ENCODE measurements around the gene GREM2. TPM values are rescaled to one million over a fixed set of nuclear protein-coding genes. Genes with fewer than 3 reads are reported as not detected.

GREM2 gene
- total and polyA plus RNA-seq, 2 donors (not counting 3 experiments of a cell fraction or from before 2014, with no cell fraction given) = not detected

GRCh38 chr1:240635466-240636256 lies 23.7 kb upstream of the GREM2 start:
- Histone ChIP-seq H3K36me3 (ENCODE audit: control insufficient read depth in 2 of 2, extremely low read depth in 1 of 2, insufficient read depth in 2 of 2, low read length in 2 of 2) (no peaks in the 10 kb centered on the region), H3K4me2 (ENCODE audit: insufficient read depth, low read length) (no peak overlapping the region), H3K27ac (ENCODE audit: insufficient read depth, low read depth, low read length) (no peak overlapping the region), H3K79me2 (ENCODE audit: control insufficient read depth, insufficient read depth, low read length) (no peaks in the 10 kb centered on the region), H3K27me3 (ENCODE audit: control insufficient read depth in 2 of 2, insufficient read depth in 2 of 2, low read length in 2 of 2) (no peaks in the 10 kb centered on the region), H2AFZ (ENCODE audit: low read depth, low read length) (no peak overlapping the region), H3K9ac (replicated peaks; ENCODE audit: extremely low read depth, insufficient read depth, low read length) (no peak overlapping the region), H3K4me1 (ENCODE audit: control insufficient read depth, extremely low read depth, insufficient read depth, low read length) (no peaks in the 10 kb centered on the region), H3K9me3 (replicated peaks; ENCODE audit: control insufficient read depth, insufficient read depth, low read length) (peaks cover 6% of the 10 kb centered on the region), H4K20me1 (replicated peaks; ENCODE audit: control insufficient read depth, extremely low read depth, insufficient read depth, low read length) (no peaks in the 10 kb centered on the region), H3K9me1 (replicated peaks; ENCODE audit: control insufficient read depth, extremely low read depth, insufficient read depth, low read length) (no peaks in the 10 kb centered on the region), H3K4me3 (replicated peaks in 1 of 3; ENCODE audit: insufficient read depth in 1 of 3, low read depth in 1 of 3, low read length in 3 of 3) (no peak overlapping the region)
- BruUV-seq (replicated peaks) = no TSS peak
- FAIRE-seq (no peak), DNase-seq (ENCODE audit: low read depth, low spot score) (no peak)
- TF ChIP-seq CTCF (IDR thresholded peaks at IDR 0.05; ENCODE audit: extremely low read depth in 1 of 2, insufficient read depth in 1 of 2, low read depth in 1 of 2, low read length in 2 of 2) = no peak
- no peak for TF ChIP-seq MAX (IDR thresholded peaks at IDR 0.05; ENCODE audit: insufficient read depth, insufficient read length)
- no peak for TF ChIP-seq POLR2AphosphoS5 (IDR thresholded peaks at IDR 0.05; ENCODE audit: insufficient read depth, low read depth, low read length)
- no peak for TF ChIP-seq GATA2 (IDR thresholded peaks at IDR 0.05; ENCODE audit: insufficient read depth, insufficient read length, low read depth, low read length)
- TF ChIP-seq FOS (IDR thresholded peaks at IDR 0.05; ENCODE audit: borderline replicate concordance, insufficient read depth, low read length) = no peak
- no peak for TF ChIP-seq JUN (IDR thresholded peaks at IDR 0.05; ENCODE audit: borderline replicate concordance, insufficient read depth, insufficient read length, low read depth)
- TF ChIP-seq POLR2A (IDR thresholded peaks at IDR 0.05; ENCODE audit: low read depth, low read length) = no peak
- ChIA-PET CTCF (no interaction called here), POLR2A (no interaction called here)
- dilution Hi-C loops (cut with MboI; ENCODE audit: extremely low pct_ligation_motif_present, low sequenced_read_pairs) (no loop called here), intact Hi-C loops (cut with micrococcal nuclease) (no loop called here)
